GM19193 (cell line): ENCODE measurements around the gene NOX5.

Experiments used
- POLR2A ChIP-seq: IDR thresholded peaks from 4 replicates; pipeline ENCODE4 v1.6.1; 2011; ENCODE audit not compliant: insufficient read depth, insufficient read length; ENCODE audit errors: extremely low read depth

The NOX5 gene

DNA sequence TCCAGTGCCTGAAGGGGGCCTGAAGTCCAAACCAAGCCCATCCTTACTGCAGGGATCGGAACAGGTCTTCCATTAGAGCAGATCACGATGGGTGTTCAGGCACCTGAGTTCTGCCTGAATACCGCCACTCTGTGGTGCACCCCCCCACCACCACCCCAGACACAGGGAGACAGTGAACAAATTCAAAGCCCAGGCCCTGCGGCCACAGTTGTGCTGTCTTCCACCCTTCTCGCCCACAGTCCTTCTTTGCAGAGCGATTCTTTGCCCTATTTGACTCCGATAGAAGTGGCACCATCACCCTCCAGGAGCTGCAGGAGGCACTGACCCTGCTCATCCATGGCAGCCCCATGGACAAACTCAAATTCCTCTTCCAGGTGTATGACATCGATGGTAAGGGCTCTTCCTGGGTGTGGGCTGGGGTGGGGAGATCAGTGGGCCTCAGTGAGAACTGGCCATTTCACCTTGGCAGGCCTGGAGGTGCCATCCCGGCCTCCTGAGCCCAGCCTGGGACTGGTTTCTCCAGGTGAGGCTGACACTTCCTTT is 13.6 kb downstream of the NOX5 start:
- TF ChIP-seq POLR2A, result no peak

DNA sequence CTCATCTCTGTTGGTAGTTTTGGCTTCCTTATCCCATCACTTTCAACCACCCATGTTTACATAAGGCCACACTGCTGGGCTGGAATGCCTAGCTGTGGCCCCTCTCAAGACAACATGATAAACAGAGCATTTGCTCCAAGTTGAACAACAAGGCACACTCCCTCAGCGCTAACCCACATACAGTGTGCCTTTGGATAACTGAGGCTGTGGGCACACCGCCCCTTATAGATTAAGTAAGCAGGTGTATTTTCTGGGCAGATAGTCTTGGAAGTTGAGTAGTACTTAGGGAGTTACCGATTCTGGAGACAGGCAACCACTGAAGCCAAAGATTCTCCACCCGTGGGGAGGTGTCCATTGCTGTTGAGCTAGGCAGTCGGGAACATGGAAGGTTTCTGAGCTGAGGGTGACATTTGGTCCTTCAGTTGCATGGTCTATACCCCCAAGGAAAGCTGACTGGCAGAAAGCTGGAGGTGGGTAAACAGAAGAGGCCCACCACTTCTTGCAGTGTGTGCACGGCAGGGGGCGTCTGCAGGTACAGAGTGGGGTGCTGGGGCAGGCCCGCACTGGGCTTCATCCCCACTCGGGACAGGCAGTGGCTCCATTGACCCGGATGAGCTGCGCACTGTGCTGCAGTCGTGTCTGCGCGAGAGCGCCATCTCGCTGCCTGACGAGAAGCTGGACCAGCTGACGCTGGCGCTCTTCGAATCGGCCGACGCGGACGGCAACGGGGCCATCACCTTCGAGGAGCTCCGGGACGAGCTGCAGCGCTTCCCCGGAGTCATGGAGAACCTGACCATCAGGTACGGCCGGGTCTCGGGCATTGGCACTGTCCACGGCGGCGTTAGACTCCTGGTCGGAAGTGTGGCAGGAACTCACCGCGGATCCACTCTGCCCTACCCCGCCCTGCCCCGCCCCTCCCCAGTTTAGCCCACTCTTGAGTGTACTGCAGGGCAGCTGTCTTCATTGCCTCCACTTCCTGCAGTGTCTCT is 16.8 kb downstream of the NOX5 start:
- TF ChIP-seq POLR2A, result no peak

- TF ChIP-seq POLR2A, result no peak
Measured at GRCh38 chr15:69032031-69032430, 17.5 kb downstream of the NOX5 start.

GRCh38 chr15:69032703-69033373 is 18.3 kb downstream of the NOX5 start:
- no peak for TF ChIP-seq POLR2A

DNA sequence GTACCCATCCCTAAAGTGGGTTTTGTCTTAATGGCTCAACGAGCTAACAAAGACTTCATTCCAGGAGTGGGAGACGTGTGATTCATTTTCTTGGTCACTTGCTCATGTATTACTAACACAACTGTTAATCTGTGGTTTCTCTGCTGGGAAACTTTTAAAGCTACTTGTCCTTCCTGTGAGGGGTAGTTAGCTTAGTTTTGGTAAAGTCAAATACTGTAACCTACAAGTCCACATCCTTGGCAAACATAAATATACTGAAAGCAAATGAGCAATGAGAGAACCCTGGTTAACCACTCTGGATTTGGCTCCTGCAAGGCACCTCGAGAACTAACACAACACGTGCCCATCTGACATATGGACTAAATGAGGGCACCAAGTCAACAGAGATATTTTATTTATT is 19.9 kb downstream of the NOX5 start:
- TF ChIP-seq POLR2A, result no peak

GRCh38 chr15:69035205-69035917 is 20.9 kb downstream of the NOX5 start:
- no peak for TF ChIP-seq POLR2A

DNA sequence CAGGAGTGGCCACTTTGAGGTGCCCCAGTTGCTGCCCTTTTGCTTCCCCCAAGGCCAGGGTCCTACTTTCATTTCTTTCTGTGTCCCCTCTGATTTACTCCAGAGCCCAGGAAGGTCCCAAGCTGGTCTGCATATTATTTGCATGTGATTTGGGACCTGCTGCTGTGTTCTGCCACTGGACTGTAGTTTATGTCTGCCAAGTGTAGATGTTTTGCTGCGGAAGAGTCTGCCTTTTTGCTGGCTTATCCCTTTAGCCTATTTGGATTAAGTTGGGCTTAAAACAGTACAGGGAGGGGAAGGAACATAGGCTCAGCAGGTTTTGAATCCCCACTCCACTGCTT is 21.4 kb downstream of the NOX5 start:
- no peak for TF ChIP-seq POLR2A

- TF ChIP-seq POLR2A, result no peak
Measured at GRCh38 chr15:69036826-69037225, 22.3 kb downstream of the NOX5 start.

DNA sequence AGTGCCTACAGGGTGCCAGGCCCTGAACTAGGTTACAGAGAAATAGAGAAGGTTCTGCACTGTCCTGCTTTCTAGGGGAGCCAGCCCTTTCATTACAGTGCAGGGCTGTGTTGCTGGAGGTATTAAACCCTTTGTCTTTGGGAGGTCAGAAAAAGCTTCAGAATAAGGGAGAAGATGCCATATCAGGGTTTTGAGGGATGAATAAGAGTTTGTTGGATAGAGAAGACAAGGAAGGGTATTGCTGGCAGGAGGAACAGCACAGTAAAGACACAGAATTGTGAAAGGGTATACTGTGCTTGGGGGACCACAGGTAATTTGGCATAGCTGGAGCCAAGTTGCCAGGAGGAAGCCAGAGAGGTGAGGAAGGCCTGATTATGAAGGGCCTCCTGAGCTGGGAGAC is 23.0 kb downstream of the NOX5 start:
- TF ChIP-seq POLR2A, result no peak

DNA sequence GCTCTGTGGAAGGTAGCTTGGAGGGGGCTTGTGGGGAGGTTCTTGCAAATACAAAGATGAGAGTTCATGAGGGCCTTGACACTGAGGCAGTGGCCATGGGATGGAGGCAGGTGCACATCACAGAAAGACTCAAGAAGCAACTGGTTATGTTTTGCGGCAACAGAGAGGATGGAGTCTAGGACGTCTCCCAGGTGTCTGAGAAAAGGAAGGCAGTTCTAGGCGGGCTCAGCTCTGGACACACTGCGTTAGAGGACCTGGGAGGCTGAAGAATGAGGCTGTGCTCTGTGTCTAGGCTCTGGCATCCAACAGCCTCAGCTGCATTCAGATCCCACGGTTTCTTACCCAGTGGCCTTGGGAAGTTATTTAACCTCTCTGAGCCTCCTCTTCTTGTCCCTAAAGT is 23.5 kb downstream of the NOX5 start:
- TF ChIP-seq POLR2A, result no peak

GRCh38 chr15:69038508-69038907 is 24.0 kb downstream of the NOX5 start:
- TF ChIP-seq POLR2A, result no peak

- no peak for TF ChIP-seq POLR2A
Measured at GRCh38 chr15:69039516-69040225, 25.2 kb downstream of the NOX5 start.

GRCh38 chr15:69042531-69042930 is 28.0 kb downstream of the NOX5 start:
- TF ChIP-seq POLR2A, result no peak

DNA sequence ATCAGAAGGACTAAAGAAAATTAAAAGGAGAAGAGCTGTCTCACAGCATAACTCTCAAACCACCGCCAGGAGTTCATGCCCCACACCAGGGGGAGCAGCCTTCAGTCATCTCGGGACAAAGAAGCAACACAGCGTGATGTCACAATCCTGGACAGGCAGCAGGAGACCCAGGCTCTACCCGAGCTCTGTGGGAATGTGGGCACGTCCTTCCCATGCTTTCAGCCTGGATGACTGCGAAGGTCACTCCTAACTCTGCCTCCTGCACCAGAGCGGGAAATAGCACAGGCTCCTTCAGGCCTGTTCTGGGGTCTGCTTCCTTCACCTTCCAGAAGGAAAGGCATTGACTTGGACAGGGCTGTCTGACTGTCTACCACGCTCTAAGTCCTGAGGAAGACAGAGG is 31.3 kb downstream of the NOX5 start:
- TF ChIP-seq POLR2A, result no peak

DNA sequence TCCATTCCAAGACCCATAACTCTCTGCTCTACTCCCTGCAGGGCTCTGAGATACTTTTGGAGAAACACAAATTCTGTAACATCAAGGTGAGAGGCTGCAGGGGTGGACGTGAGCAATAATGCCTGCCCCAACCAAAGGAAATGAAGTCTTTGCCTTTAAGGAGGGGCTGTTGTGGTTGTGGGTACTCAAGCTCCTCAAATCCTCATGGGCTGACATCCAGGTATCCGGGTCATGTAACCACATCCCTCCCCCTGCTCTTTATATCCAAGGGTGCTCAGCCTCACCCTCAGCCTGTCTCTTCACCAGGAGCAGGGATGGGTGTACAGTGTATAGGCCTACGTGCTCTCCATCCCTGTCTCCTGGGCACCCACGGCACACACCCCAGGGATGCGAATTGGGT is 32.3 kb downstream of the NOX5 start:
- no peak for TF ChIP-seq POLR2A

DNA sequence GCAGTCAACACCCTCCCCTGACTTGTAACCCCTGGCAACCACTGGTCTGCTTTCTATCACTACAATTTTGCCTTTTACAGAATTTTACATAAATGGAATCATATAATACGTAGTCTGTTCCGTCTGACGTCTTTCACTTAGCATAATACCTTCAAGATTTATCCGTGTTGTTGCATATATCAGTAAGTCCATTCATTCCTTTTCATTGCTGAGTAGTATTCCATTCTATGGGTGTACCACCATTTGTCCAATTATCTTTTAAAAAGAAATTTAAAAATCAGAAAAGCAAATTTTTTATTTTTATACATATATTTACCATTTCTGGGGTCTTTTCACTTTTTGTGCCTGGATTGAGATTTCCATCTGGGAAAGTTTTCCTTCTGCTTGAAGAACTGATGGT is 35.5 kb downstream of the NOX5 start:
- no peak for TF ChIP-seq POLR2A

GRCh38 chr15:69055251-69055650 is 40.8 kb downstream of the NOX5 start:
- no peak for TF ChIP-seq POLR2A
